Hippocampal formation (tissue), 2 donors: ENCODE data around the gene PPM1L.

Source experiments
- DNase-seq, 2 donors: peaks; one replicate each; lab custom pipeline; 2025; lab: John Stamatoyannopoulos, UW

Gene PPM1L

DNA sequence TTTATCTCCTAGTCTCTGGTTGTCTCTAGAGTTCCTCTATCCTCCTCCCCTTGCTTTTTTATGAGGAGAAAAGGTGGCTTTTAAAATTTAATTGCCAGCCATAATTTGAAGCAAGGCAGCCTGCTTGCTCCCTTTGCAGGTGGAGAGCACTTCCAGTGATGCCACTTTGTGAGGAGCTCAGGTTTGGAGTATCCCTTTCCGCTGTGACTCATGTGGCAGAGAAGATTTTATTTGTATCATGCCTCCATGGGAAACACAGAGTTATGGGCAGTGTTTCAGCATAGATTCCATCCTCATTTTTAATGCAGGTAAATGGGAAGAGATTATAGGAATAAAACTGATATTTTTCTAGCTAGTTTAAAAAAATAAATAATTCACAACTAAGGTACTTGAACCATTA, 7.0 kb downstream of the PPM1L start:
- no peak for DNase-seq

DNA sequence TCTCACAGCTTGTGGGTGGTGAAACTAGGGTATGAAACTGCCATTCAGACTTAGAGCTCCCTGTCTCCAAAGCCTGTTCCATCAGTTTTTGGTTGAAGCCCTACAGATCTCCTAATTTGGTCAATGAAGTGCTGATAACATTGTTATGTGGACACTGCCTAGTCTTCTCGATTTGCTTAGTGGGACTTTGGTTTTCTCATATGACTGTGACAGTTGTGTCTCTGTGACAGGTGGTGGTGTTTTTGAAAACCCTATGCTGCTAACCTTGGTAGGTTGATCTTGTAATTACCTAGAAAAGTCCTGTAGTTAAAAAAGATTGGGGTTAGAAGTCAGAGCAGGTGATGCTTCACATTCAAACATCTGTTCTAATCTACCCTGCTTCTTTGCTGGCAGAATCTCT, 9.2 kb downstream of the PPM1L start:
- DNase-seq: no peak

DNA sequence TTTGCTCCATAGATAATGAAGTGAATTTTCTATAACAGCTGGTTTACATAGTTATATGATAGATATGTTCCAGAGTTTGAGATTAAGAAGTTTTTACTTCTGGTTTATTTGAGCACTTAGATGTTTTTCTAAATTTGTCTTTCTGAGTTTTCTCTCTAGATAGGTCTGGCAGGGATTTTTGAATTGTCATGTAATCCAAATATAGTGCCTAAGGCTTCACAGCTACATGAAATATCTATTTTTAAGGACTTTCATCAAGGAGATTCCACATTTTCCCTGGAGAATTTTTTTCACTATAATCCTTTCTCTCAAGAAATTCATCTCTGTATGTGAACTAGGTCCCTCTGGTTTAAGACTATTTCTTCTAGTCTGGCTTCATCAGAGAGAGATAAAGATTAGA, 12.0 kb downstream of the PPM1L start:
- no peak for DNase-seq

DNA sequence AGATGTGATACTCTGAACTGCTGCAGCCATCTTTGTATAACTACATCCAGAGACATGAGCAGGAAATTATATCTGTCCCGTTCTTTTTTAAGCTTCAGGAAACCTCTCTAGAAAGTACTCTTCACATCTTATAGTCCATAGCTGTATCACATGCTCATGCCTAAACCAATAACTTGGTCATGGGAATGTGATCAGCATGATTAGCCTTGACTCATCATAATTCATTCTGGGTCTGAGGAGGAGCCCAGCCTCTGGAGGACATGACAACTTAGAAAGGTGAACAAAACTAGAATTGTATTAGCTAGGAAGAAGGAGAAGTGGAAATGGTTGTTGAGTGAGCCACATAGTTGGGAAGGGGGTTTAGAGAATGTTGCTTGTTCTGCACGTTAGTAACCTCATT, 12.9 kb downstream of the PPM1L start:
- no peak for DNase-seq

- no peak for DNase-seq
Measured at GRCh38 chr3:160771811-160772459, 15.9 kb downstream of the PPM1L start.

DNA sequence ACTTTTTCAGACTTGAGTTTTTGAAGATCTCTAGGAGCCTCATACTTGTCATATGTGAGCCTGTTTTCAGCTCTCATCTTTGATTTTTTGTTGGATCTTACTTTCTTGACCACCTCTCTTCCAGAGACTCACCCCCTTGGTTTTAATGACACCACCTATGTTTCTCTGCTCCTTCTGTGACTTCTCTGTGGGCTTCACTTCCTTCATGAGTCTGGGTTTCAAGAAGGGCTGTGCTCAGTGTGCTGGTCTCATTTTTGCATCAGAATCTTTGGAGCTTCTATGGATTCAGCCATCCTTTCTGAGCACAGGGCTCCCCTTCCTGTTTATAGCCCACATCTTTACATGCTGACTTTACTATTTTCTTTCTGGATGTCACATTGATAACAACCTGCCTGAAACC, 17.7 kb downstream of the PPM1L start:
- no peak for DNase-seq

DNA sequence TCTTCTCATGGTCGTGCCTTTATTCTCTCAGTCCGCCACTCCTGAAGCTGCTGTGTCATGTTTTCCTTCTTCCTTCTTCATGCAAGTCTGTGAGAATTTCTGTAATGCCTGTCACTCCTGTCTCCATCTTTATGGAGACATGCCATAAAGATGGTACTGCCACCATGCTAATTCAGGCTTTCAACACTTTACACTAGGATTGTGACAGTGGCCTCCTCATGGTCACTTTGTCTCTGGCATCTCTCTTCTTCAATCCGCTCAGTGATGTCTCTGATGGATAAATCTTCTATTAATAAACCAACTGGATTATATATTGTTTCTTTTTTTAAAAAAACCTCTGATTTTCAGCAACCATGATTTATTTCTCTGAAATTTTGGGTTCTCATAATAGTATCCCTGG, 18.1 kb downstream of the PPM1L start:
- DNase-seq: no peak

DNA sequence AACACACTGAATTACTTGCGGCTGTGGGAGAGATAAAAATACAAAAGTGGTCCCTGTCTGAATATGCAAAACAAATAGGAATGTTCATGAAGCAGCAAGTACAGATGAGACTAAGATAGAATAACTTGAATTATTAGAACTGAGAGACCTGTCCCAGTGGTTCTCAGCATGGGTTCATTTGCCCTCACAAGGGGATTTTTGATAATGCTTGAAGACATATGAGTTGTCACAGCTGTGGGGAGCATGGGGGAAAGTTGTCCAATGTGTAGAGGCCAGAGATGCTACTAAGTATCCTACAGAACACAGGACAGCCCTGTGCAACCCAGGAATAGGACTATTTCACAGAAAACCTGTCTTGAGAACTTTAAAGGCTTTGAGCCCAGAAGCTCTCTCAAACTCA, 22.4 kb downstream of the PPM1L start:
- DNase-seq: no peak

GRCh38 chr3:160779040-160779439, 23.0 kb downstream of the PPM1L start:
- no peak for DNase-seq

- DNase-seq: no peak
Measured at GRCh38 chr3:160780245-160780644, 24.2 kb downstream of the PPM1L start.

DNA sequence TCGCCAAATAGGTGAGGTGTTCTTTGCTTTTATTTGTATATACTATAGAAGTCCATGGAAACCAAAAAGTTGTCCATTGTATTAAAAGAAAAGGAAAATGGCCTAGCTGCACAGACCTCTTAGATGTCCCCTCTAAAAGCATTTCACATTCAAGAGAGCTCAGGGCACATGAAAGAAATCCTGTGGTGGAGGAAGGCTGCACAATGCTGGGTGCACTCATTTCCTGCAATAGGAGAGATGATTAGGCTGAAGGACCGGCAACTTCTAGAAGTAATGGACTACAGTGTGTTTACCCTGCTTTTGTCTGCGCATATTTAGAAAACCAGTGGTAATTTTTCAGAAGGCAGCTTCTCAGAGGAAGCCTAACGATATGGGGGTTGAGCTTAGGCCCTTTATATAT, 25.4 kb downstream of the PPM1L start:
- DNase-seq: no peak

DNA sequence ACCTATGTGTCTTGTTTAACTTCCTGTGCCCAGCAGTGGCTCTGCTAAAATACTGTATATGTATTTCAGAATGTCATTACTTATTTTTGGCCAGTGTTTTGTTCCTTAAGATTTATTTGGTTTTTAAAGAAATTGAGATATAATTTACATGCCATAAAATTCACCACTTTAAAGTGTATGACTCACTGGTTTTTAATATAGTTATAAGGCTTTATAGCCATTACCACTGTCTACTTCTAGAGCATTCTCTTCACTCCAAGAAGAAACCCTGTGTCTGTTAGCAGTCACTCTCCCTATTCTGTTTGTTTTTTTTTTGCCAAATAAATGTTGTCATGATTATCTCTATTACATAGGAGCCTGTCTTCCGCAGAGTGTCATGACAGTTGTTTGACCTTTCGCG, 25.8 kb downstream of the PPM1L start:
- no peak for DNase-seq

DNA sequence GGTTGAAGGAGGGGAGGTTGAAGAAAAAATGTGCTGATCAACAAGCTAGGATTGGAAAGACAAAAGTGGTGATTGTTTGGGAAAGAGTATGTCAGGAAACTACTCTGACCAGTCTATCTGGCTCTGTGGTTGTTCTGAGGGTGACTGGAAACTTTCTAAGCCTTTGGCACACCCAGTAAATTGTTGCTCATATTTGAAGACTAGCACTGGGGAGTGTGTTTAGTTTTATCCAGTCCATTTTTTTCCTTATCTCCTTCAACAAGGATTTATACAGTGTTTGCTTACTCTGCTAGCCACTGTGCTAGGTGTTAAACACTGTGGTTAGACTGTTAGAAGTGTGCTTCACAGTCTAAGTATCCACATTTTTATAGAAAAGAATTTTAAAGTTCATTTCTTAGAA, 28.8 kb downstream of the PPM1L start:
- no peak for DNase-seq

- no peak for DNase-seq
Measured at GRCh38 chr3:160790726-160791125, 34.7 kb downstream of the PPM1L start.

DNA sequence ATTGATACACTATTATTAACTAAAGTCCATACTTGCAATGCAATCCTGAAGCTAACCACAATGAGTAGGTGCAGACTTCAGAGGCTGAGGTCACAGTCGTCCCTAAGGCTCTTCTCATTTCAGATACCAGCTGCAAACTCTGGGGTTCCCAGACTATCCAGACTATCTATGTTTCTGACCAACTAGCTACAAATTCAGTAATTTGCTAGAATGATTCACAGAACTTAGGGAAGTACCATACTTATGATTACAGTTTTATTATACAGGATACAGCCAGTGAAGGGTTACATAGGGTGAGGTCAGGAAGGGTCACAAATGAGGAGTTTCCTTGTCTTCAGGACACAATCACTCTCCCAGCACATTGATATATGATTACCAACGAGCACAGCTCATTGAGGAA, 36.5 kb downstream of the PPM1L start:
- DNase-seq: no peak

DNA sequence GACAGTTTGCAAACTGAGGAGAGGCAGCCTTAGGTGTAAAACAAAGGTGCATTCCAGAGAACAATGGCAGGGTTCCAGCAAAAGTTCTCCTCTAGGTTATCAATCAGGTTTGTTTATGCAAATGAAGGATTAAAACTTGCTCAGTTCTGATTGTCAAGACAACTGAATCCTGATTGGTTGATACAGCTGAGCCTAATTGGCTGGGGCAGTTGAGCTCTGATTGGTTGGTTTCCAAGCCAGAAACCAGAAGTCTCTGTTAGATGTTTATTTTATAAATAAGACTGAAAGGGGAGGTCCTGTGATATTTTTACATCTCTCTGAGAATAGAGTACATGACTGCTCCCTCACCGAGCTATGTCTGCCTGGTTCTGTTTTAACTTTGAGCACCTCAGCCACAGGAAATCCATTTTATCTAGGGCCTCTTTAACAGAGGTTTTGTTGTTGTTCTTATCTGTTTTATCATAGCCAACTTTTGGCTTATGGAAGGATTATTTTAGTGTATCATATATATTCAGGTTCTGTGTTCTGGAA, 37.8 kb downstream of the PPM1L start:
- DNase-seq: no peak

DNA sequence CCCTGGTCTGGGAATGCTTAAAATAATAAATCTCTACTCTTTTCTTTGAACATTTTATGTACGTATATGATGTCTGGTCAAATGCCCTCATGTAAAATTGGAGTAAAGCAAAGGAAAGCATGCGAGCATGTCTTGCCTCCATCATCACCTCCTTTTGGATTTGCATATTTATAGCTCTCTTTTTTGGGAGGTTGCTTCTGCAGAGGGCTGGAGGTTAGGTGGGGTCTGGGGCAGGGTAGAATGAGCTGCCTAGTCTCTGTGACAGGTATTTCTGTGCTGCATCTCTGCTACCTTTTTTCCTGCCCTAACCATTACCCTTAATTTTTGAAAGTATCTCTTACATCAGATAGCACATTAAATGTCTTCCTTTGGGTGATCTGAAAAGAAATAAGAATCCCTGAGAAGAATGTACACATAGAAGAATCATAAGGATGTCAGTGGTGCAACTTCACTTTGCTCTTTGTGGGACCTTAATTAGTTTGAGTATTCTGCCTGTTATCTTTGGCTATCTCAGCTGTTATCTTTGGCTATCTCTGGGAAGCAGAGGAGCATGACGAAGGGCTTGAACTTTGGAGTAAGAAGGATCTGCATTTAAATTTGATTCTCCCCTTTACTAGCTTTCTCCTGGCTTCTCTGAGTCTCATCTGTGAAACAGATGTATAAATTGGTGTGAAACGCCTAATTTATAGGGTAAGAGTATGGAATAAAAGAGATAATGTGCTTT, 40.2 kb downstream of the PPM1L start:
- no peak for DNase-seq

DNA sequence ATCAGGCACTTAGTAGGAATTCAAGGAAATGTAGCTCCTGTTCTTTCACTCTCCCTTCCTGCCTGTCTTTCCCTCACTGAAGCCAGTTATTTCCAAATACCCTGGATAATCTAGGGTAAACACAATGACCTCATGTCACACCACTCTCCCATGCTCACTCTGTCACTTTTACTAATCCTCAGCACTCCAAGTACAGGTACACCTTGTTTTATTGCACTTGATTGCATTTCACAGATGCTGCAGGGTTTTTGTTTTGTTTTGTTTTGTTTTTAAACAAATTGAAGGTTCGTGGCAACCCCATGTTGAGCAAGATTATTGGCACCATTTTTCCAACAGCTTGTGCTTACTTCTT, 40.8 kb downstream of the PPM1L start:
- no peak for DNase-seq

DNA sequence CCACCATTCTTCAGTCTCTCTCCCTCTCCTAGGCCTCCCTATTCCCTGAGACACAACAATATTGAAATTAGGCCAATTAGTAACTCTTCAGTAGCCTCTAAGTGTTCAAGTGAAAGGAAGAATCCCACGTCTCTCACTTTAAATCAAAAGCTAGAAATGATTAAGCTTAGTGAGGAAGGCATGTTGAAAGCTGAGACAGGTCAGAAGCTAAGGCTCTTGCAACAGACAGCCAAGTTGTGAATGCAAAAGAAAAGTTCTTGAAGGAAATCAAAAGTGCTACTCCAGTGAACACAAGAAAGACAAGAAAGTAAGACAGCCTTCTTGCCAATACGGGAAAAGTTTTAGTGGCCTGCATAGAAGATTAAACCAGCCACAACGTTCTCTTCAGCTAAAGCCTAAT, 41.3 kb downstream of the PPM1L start:
- no peak for DNase-seq

GRCh38 chr3:160801386-160802118, 45.5 kb downstream of the PPM1L start:
- DNase-seq: peak in 1 of 2 donors; percentile 57

GRCh38 chr3:160804762-160805161, 48.7 kb downstream of the PPM1L start:
- DNase-seq: no peak

- no peak for DNase-seq
Measured at GRCh38 chr3:160806094-160806493, 50.1 kb downstream of the PPM1L start.

DNA sequence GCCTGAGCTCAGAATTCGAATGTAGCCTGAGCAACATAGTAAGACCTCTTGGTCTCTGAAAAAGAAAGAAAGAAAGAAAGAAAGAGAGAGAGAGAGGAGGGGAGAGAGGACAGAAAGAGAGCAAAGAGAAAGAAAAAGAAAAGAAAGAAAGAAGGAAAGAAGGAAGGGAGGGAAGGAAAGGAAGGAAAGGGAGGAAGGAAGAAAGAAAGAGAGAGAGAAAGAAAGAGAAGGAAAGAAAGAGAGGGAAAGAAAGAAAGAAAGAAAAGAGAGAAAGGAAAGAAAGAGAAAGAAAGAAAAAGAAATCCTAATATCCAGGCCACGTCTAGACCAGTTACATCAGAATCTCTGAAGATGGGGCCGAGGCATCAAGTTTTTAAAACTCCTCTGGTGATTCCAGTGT, 50.7 kb downstream of the PPM1L start:
- DNase-seq: no peak
